H1 (cell line): Measurements from ENCODE around the gene PCDHGA3. TPM values are rescaled to one million over a fixed set of nuclear protein-coding genes. Genes with fewer than 3 reads are reported as not detected.

Experiments
- CTCF ChIA-PET: fragments of 300-600 bp; sonication (Branson Sonifier 250); formaldehyde crosslinking; loops from one replicate; lab custom pipeline; 2021; ENCODE audit not compliant: partially characterized antibody; lab: Charles Lee
- POLR2A ChIA-PET: fragments of 300-600 bp; sonication (Branson Sonifier 250); formaldehyde crosslinking; loops from one replicate; lab custom pipeline; 2021; ENCODE audit warnings: inconsistent platforms; ENCODE audit not compliant: partially characterized antibody; lab: Charles Lee
- DNase-seq, 2 experiments: peaks; one replicate each; pipeline versions ENCODE4 v3.0.0 to v3.0.0-alpha.2; 2010 to 2022; ENCODE audit warnings: low spot score in 2 of 2, low read depth in 1 of 2, mixed read lengths in 1 of 2
- FAIRE-seq: peaks from 2 replicates; lab custom pipeline; 2011; peaks lifted over from hg19 to GRCh38; lab: Jason Lieb, UNC
- H2AFZ ChIP-seq: 2 replicates; pipeline ENCODE4 v1.8.1; 2012; ENCODE audit warnings: low read length, inconsistent platforms
- H2AK5ac ChIP-seq: 2 replicates; pipeline ENCODE4 v1.6.1; 2013; ENCODE audit warnings: low read depth, low read length
- H2BK120ac ChIP-seq: replicated peaks from 2 replicates; pipeline ENCODE3; 2013; ENCODE audit warnings: low read depth, low read length, inconsistent platforms
- H2BK12ac ChIP-seq: 2 replicates; pipeline ENCODE4 v1.6.1; 2013; ENCODE audit warnings: low read depth, low read length
- H2BK15ac ChIP-seq: 2 replicates; pipeline ENCODE4 v1.6.1; 2013; ENCODE audit warnings: low read length
- H2BK20ac ChIP-seq: 2 replicates; pipeline ENCODE4 v1.6.1; 2013; ENCODE audit warnings: low read length
- H2BK5ac ChIP-seq: 2 replicates; pipeline ENCODE4 v1.6.1; 2013; ENCODE audit warnings: low read depth, low read length
- H3K14ac ChIP-seq: 2 replicates; pipeline ENCODE4 v1.6.1; 2013; ENCODE audit warnings: inconsistent platforms; ENCODE audit not compliant: insufficient read length
- H3K18ac ChIP-seq: 2 replicates; pipeline ENCODE4 v1.6.1; 2013; ENCODE audit warnings: low read length; ENCODE audit errors: extremely low read depth
- H3K23ac ChIP-seq: 2 replicates; pipeline ENCODE4 v1.6.1; 2013; ENCODE audit warnings: inconsistent platforms; ENCODE audit not compliant: insufficient read length
- H3K23me2 ChIP-seq: 2 replicates; pipeline ENCODE4 v1.6.1; 2013; ENCODE audit warnings: low read depth, low read length
- H3K27ac ChIP-seq: 2 replicates; pipeline ENCODE4 v1.6.1; 2011; ENCODE audit warnings: low read depth, low read length, inconsistent platforms
- H3K27me3 ChIP-seq, 4 experiments: replicated peaks in 1 of 4; 1 replicate in 1 of 4; 2 replicates in 3 of 4; pipeline versions ENCODE4 v1.6.1 to v1.8.1; 2011 to 2013; ENCODE audit warnings: low read length in 3 of 4, mild to moderate bottlenecking in 3 of 4, inconsistent platforms in 2 of 4, mixed read lengths in 2 of 4, moderate library complexity in 1 of 4; ENCODE audit not compliant: control insufficient read depth in 3 of 4, insufficient read depth in 3 of 4; ENCODE audit errors: extremely low read depth in 1 of 4
- H3K36me3 ChIP-seq, 4 experiments: 2 replicates each; pipeline versions ENCODE4 v1.6.1 to v1.8.1; 2011 to 2013; ENCODE audit warnings: mild to moderate bottlenecking in 4 of 4, low read length in 3 of 4, moderate library complexity in 2 of 4, control low read depth in 1 of 4, inconsistent platforms in 1 of 4; ENCODE audit not compliant: insufficient read depth in 4 of 4, control insufficient read depth in 2 of 4
- H3K4ac ChIP-seq: replicated peaks from 2 replicates; pipeline ENCODE3; 2013; ENCODE audit warnings: low read length, low read depth, mixed read lengths, inconsistent platforms; ENCODE audit not compliant: insufficient read length
- H3K4me1 ChIP-seq, 4 experiments: replicated peaks in 1 of 4; 1 replicate in 1 of 4; 2 replicates in 3 of 4; pipeline versions ENCODE4 v1.6.1 to v1.8.1; 2011 to 2013; ENCODE audit warnings: low read length in 3 of 4, inconsistent platforms in 2 of 4, mixed read lengths in 1 of 4; ENCODE audit not compliant: insufficient read depth in 4 of 4, control insufficient read depth in 3 of 4
- H3K4me2 ChIP-seq, 2 experiments: 2 replicates each; pipeline versions ENCODE4 v1.6.1 to v1.8.1; 2011 to 2013; ENCODE audit warnings: low read depth in 2 of 2, low read length in 2 of 2, control low read depth in 1 of 2, inconsistent platforms in 1 of 2, mild to moderate bottlenecking in 1 of 2; ENCODE audit not compliant: insufficient read depth in 1 of 2
- H3K4me3 ChIP-seq, 4 experiments: fragments of 200-600, 300-600 bp in 1 of 4; sonication (generic), shearing (Covaris generic), sonication (Bioruptor Twin) in 1 of 4; 2 replicates each; pipeline versions ENCODE4 v1.5.1 to v1.8.1; 2011 to 2016; ENCODE audit warnings: low read length in 4 of 4, low read depth in 3 of 4, control low read depth in 2 of 4, inconsistent platforms in 2 of 4, mild to moderate bottlenecking in 2 of 4, mixed read lengths in 1 of 4, moderate library complexity in 1 of 4; ENCODE audit not compliant: insufficient read depth in 2 of 4; ENCODE audit errors: extremely low read depth in 1 of 4
- H3K56ac ChIP-seq: replicated peaks from 2 replicates; pipeline ENCODE3; 2013; ENCODE audit warnings: low read depth, mild to moderate bottlenecking, mixed read lengths, low read length, inconsistent platforms; ENCODE audit not compliant: insufficient read length
- H3K79me1 ChIP-seq: 2 replicates; pipeline ENCODE4 v1.6.1; 2013; ENCODE audit warnings: low read depth, low read length, control low read depth
- H3K79me2 ChIP-seq, 2 experiments: 2 replicates each; pipeline versions ENCODE4 v1.6.1 to v1.8.1; 2012 to 2013; ENCODE audit warnings: low read length in 2 of 2, mild to moderate bottlenecking in 2 of 2, inconsistent platforms in 1 of 2; ENCODE audit not compliant: insufficient read depth in 2 of 2, control insufficient read depth in 1 of 2
- H3K9ac ChIP-seq, 4 experiments: replicated peaks in 1 of 4; 1 replicate in 1 of 4; 2 replicates in 3 of 4; pipeline versions ENCODE4 v1.6.1 to v1.8.1; 2011 to 2013; ENCODE audit warnings: low read depth in 3 of 4, low read length in 3 of 4, control low read depth in 2 of 4, mild to moderate bottlenecking in 2 of 4, moderate library complexity in 2 of 4, inconsistent platforms in 1 of 4; ENCODE audit errors: extremely low read depth in 1 of 4
- H3K9me3 ChIP-seq, 2 experiments: 2 replicates each; pipeline versions ENCODE4 v1.6.1 to v1.8.1; 2012 to 2013; ENCODE audit warnings: mild to moderate bottlenecking in 2 of 2, moderate library complexity in 2 of 2, control low read depth in 1 of 2, inconsistent platforms in 1 of 2, low read depth in 1 of 2, low read length in 1 of 2, mixed read lengths in 1 of 2; ENCODE audit not compliant: insufficient read depth in 2 of 2
- H4K20me1 ChIP-seq, 2 experiments: replicated peaks in 1 of 2; 2 replicates each; pipeline versions ENCODE3 to v1.8.1; 2011 to 2013; ENCODE audit warnings: inconsistent platforms in 2 of 2, low read length in 2 of 2, mild to moderate bottlenecking in 1 of 2; ENCODE audit not compliant: insufficient read depth in 2 of 2, control insufficient read depth in 1 of 2
- H4K5ac ChIP-seq: 2 replicates; pipeline ENCODE4 v1.6.1; 2013; ENCODE audit warnings: low read length, low read depth, mixed read lengths, inconsistent platforms; ENCODE audit not compliant: insufficient read length
- H4K8ac ChIP-seq: 2 replicates; pipeline ENCODE4 v1.8.0; 2013; ENCODE audit warnings: mild to moderate bottlenecking, moderate library complexity, low read length, inconsistent platforms; ENCODE audit not compliant: insufficient read depth; ENCODE audit errors: extremely low read depth
- H4K91ac ChIP-seq: replicated peaks from 2 replicates; pipeline ENCODE3; 2013; ENCODE audit warnings: low read length, mixed read lengths, inconsistent platforms; ENCODE audit not compliant: insufficient read length
- ATF2 ChIP-seq: IDR thresholded peaks from 2 replicates; pipeline ENCODE4 v1.6.1; 2012; ENCODE audit warnings: low read length, inconsistent platforms
- CHD1 ChIP-seq: IDR thresholded peaks from 2 replicates; pipeline ENCODE4 v1.6.1; 2012; ENCODE audit warnings: low read depth, low read length, improper control_type of control experiment
- CREB1 ChIP-seq: IDR thresholded peaks from 2 replicates; pipeline ENCODE4 v1.6.1; 2012; ENCODE audit warnings: inconsistent platforms
- CTCF ChIP-seq, 3 experiments: IDR thresholded peaks; 1 replicate in 2 of 3; 2 replicates in 1 of 3; pipeline versions ENCODE4 v1.5.1 to v1.6.1; 2011; ENCODE audit warnings: low read length in 3 of 3, mild to moderate bottlenecking in 3 of 3, inconsistent platforms in 2 of 3, low read depth in 1 of 3, moderate library complexity in 1 of 3; ENCODE audit not compliant: insufficient read depth in 1 of 3; ENCODE audit errors: control extremely low read depth in 1 of 3
- GTF2F1 ChIP-seq: IDR thresholded peaks from 2 replicates; pipeline ENCODE4 v1.6.1; 2012; ENCODE audit warnings: low read depth, low read length, improper control_type of control experiment, borderline replicate concordance
- POLR2A ChIP-seq, 2 experiments: IDR thresholded peaks; 1 replicate in 1 of 2; 2 replicates in 1 of 2; pipeline ENCODE4 v1.6.1; 2011; ENCODE audit warnings: low read depth in 2 of 2, low read length in 2 of 2, mild to moderate bottlenecking in 2 of 2; ENCODE audit errors: control extremely low read depth in 1 of 2
- TEAD4 ChIP-seq: IDR thresholded peaks from 2 replicates; pipeline ENCODE4 v1.6.1; 2012; ENCODE audit warnings: low read depth, low read length, inconsistent platforms, mixed read lengths
- WGBS, 2 experiments: shearing (Covaris generic) in 1 of 2; methylation state at CpG; one replicate each; pipeline versions ENCODE4 v1.1.6 to v1.1.7; 2013 to 2015; ENCODE audit warnings: low lambda C conversion rate in 2 of 2, mixed read lengths in 2 of 2, inconsistent platforms in 1 of 2, low coverage in 1 of 2, missing lambda C conversion rate in 1 of 2; ENCODE audit not compliant: insufficient replicate concordance in 2 of 2, insufficient coverage in 1 of 2, insufficient read length in 1 of 2; ENCODE audit errors: extremely low coverage in 1 of 2, missing lambda C conversion rate in 1 of 2; 5-methylcytosine and 5-hydroxymethylcytosine counted together
- polyA plus RNA-seq, 7 experiments: library from polyadenylated mRNA; depleted of rRNA in 3 of 7; stranded (reverse) in 5 of 7; unstranded in 2 of 7; fragments of >200 nt in 5 of 7; fragments of 200-250 nt in 2 of 7; gene quantifications; 1 replicate in 5 of 7; 2 replicates in 1 of 7; 4 replicates in 1 of 7; pipeline versions ENCODE4 v1.2.1 to v1.2.3, GENCODE V29; 2011 to 2013; ENCODE audit warnings: missing spikeins in 2 of 7, mixed read lengths in 2 of 7
- total RNA-seq: library from RNA; stranded (reverse); fragmentation: NEBNext Ultra II Directional; extraction: Animal tissue kit (Norgen Biotek cat#: 25700); gene quantifications from 2 replicates; pipeline ENCODE4 v1.2.1, GENCODE V29; 2021

PCDHGA3 gene
- total and polyA plus RNA-seq, 2 of the 8 experiments (the other 6 are each of a cell fraction or from before 2014, with no cell fraction given) = 0.15 to 0.39 TPM

- no peak overlapping the region for H2AK5ac ChIP-seq
- H3K14ac ChIP-seq = no peak overlapping the region
- H2AFZ ChIP-seq = no peak overlapping the region
- FAIRE-seq = no peak
- no peak overlapping the region for H3K23ac ChIP-seq
- no peaks in the 10 kb centered on the region for H4K20me1 ChIP-seq
- ChIA-PET POLR2A (interaction anchor here (1.0 kb wide), 1 partner anchor 124 kb away, joined by 3 read pairs; no protein-coding TSS in a partner anchor), CTCF (interaction anchor here (0.8 to 8.7 kb wide), 24 partner anchors 11 to 207 kb away, joined by 3 to 68 read pairs (median 7); partner anchors contain the start of genes PCDHB10, PCDHB15, PCDHB16 and PCDHGA10)
- H4K91ac ChIP-seq = no peak overlapping the region
- H3K56ac ChIP-seq = no peak overlapping the region
- no peak overlapping the region for H2BK15ac ChIP-seq
- no peak overlapping the region; the same call in none of the 2 replicates for H4K8ac ChIP-seq
- H3K4me2 ChIP-seq = no peak overlapping the region; a peak in 1 of 4 replicates
- no peak overlapping the region for H4K5ac ChIP-seq
- H2BK12ac ChIP-seq = no peak overlapping the region
- H3K23me2 ChIP-seq = no peaks in the 10 kb centered on the region; the same call in 1 of the 2 replicates
- 95% methylated on average over 62 of the region's 77 CpGs; no CpG with 5 or more reads in 1 of the 2 experiments for WGBS, 2 experiments
- H3K27me3 ChIP-seq = no peaks in the 10 kb centered on the region; a peak in 1 of 7 replicates
- no peak overlapping the region for H3K4ac ChIP-seq
- H3K18ac ChIP-seq = no peak overlapping the region
- 0 out of 8 replicates have a peak overlapping the region, but pooled peaks of 1 of the 4 experiments have one; percentile 36 for H3K4me3 ChIP-seq
- peaks cover 46 to 54% of the 10 kb centered on the region in 2 experiments for H3K9me3 ChIP-seq
- DNase-seq = no peak
- H2BK5ac ChIP-seq = no peak overlapping the region
- no peaks in the 10 kb centered on the region for H3K79me1 ChIP-seq
- H2BK120ac ChIP-seq = no peak overlapping the region
- H3K79me2 ChIP-seq = no peaks in the 10 kb centered on the region
- H3K27ac ChIP-seq = no peak overlapping the region
- peaks cover 3 to 29% (median 14%) of the 10 kb centered on the region in 4 experiments; a peak in 7 of 8 replicates for H3K36me3 ChIP-seq
- H2BK20ac ChIP-seq = no peak overlapping the region
- H3K4me1 ChIP-seq = no peaks in the 10 kb centered on the region
- no peak overlapping the region for H3K9ac ChIP-seq
- TF ChIP-seq CTCF (IDR thresholded peaks at IDR 0.05; ENCODE audit: control extremely low read depth in 1 of 3, insufficient read depth in 1 of 3, low read depth in 1 of 3, low read length in 3 of 3) = no peak
- TF ChIP-seq POLR2A (IDR thresholded peaks at IDR 0.05; ENCODE audit: control extremely low read depth in 1 of 2, low read depth in 2 of 2, low read length in 2 of 2) = no peak
- no peak for TF ChIP-seq CREB1
- no peak for TF ChIP-seq TEAD4
- no peak for TF ChIP-seq GTF2F1
- no peak for TF ChIP-seq CHD1
- no peak for TF ChIP-seq ATF2
Observed at GRCh38 chr5:141389153-141390042, 45.8 kb downstream of the PCDHGA3 start.
